Inflammatory macrophage treated with lipopolysaccharide for 1 hour (primary cell): Measurements from ENCODE around the gene TLK1.

Source experiments
- DNase-seq, 2 donors: peaks; one replicate each; pipeline ENCODE4 v3.0.0-alpha.2; 2020 to 2022

The TLK1 gene

DNA sequence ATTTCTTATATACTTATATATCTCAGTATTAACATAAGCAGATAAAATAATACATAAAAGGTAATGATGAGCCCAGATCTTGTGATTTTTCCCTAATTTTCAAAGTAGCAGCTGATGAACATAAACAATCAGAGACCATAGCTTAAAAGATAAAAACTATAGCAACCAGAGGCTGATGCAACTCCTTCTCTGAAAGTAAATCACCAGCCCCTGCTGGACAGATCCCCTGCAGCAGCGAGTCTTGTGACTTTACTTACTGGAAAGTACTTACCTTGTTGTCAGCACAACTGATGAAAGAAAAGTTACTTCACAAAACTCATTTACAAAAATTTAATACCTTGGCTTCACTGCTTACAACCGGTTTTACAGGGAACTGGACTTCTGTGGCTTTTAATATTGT lies 164.4 kb downstream of the TLK1 start:
- no peak for DNase-seq

DNA sequence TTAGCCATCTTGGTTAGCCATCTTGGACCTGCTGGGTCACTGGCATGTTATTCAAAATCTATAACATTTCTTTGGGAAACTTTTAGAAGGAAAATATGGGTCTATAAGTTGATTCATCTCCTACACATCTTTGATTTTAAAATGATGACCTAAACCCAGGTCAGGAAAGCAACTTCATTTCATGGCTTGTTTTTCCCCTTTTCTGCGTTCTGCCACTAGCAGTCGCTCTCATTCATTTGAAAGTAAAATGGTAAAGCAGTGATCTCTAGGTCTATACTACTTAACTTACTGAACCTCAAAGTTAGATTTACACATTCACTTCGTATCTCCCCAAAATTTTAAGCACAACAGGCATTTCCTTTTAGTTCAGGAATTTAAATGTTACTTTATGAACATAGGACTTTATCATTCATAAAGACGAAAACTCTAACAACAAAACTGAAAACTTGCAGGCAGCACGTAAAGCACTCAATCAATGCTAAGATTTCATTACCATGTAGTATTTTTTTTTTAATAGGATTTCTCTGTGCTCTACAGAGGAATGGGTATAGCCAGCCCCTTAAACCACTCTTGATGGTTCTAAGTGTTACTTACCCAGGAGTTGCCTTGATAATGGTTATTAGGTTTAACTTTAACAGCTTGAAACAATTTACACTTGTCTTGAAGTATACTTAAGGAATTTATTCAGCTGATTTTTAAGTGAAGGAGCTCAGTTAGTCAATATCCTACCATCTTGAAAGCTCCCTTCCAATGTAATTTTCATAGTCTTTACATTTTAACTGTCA lies 169.1 kb downstream of the TLK1 start:
- DNase-seq, result no peak

DNA sequence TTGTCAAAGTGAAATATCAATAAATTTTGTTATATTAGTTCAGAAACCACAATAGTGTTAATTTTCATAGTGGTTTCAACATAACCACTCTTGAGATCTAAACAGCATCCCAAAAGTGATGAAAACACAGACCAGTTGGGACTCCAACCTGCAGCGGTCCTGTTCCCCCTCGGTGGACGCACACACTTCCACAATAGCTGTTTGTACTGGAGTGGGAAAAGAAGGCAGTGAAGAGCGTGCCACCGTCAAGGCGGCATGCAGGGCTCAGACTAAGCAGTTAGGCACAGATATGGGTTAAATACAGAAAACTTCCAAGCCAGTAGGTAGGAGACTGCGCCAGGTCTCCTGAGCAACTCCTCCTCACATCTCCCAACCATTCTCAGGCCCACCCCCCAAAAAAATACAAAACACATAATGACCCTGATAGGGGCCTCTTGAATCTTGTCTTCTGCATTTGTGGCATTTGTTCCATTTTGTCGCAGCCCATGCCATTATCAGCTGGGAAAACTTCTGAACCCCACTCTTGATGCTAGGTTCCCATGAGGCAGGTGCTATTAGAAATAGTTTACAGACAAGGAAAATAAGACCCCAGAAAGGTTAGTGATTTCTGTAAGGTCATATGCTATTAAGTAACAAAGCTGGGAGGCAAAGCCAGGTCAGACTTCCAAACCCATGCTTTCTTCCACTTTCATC lies 174.0 kb downstream of the TLK1 start:
- DNase-seq, result no peak

DNA sequence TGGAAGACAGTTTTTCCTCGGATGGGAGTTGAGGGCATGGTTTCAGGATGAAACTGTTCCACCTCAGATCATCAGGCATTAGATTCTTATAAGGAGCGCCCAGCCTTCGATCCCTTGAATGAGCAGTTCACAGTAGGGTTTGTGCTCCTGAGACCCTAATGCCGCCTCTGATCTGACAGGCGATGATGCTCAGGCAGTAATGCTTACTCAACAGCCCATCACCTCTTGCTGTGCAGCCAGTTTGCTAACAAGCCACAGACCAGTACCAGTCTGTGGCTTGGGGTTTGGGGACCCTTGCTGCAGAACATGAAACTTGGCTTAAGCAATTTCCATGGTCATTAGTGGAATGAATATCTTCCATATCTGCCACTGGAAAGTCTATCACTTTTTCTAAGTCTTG lies 175.3 kb downstream of the TLK1 start:
- DNase-seq, result no peak

DNA sequence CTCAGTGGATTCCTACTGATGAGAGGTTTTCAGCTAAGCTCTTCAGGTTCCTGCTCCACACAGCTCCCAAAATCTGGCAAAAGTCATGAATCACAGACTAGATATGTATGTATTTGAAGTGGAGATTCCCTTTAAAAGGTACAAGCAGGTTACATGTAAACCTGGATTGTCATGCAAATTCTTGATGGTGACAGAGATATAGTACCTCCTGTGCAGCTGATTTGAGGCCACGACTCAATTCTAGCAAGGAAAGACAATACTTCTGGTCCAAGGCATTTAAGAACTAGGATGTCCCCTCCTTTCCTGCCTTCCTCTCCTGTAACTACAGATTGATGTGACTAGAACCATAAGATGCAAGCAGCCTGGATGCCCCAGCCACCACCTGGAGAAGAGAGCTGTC lies 176.6 kb downstream of the TLK1 start:
- no peak for DNase-seq

DNA sequence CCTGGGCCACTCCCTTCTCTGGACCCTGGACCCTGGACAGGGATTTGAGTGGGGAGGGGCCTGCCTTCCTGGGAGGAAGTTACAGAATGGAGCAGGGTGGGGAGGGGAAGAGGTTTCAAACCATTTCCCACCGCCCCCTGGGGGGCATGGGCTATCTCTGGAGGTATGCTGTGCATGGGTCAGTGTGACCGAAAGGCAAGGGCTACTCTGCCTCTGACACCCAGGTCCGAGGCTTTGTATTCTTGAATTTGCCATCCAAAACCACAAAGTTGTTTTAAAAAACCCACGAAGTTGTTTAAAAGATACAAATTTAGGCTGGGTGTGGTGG lies 184.8 kb downstream of the TLK1 start:
- DNase-seq, result no peak

DNA sequence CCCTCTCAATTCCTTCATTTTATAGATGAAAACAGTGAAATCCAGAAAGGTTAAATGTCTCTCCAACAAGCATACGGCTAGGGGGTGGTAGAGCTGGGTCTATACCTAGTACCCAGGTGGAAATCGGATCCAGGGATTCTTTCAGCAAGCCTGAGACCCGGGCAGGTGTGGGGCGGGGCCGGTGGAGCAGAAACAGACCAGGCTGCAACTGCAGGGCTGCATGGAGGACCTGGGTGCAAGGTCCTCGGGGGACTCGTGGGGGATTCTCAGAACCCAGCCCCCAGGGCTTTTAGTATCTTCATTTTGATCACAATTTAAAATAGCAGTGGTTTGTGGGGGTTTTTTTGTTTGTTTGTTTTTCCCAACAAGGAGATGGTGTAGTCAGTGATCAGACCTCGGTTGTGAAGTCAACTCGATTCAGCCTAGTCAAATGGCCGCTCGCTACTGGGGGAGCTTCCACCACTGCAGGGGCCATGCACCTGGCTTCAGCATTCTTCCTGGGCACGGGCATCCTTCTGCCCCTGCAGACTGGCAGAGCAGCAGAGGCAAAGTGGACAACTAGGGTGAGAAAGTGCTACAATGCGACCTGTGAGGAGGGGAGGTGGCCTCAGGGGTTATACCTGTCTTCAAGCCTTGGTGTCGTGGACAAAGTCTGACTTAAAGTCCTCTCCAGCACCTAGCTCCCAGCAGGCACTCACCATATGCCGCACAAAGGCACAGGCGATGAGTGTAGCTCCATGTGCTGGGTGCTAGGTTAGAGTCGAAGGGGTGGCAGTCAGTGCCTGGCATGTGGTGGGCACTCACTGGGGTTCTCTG lies 185.4 kb downstream of the TLK1 start:
- DNase-seq, result no peak

DNA sequence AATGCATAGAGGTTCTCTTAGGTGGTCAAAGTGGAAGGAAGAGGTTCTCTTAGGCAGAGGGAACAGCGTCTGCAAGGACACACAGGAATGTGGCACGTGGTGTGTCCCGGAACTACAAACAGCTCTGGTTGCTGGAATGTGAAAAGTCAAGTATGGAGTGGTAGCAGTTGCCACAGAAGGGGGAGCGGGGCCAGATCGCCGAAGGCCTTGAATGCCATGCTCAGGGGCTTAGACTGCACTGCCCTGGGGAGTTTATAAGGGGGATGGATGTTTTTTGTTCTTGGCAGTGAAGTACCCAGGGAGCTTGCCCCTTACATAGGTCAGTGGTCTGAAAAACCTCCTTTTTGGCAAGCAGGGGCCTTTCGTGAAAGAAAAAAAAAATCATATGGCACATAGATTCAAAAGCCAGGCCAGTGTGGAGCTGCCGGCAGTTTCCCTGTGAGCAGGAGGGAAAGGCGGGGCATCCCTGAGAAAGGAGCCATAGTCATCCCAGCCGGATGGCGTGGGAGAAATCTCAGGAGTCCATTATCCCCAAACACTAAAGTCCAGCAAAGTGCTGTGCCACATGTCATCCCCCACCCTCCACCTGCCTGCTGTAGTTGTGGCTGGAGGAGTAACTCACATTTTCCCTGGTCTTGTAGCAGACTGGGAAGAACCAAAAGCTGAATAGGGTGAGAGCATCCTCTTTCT lies 186.2 kb downstream of the TLK1 start:
- no peak for DNase-seq

DNA sequence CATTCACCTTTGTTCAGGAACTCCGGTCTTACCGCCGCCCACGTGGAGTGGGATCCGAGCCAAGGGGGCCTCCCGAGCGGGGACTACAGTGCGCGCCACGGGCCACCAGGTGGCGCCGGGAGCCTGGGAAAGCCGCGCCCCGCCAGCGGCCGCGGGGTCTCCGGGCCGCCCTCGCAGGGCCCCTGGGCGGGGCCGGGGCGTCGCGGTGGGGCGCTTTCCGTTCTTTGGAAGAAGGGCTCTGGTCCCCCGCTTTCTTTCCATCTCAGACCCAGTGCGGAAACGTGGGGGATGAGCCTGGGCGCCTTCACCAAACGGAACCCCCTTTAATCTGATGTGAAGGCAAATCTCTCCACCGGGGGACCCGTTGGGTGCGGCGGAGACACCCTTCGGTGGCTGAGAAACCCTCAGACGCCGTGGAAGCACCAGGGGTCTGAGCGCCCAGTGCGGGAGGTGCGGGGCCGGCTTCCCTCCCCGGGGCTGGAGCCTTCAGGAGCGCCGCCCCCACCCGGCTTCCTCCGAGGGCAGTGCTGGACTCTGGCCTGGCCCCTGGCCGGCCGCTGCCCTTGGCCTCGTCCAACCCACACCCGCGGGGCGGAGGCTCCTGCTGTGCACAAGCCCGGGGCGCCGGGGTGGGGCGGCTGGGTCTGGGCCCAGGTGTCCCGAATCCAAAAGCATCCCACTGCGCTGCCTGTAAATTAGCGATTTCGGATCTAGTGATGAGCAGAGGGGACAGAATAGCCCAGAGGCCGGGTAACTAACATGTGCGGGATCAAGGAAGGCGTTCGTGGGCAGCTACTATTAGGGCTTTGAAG lies 187.0 kb downstream of the TLK1 start:
- DNase-seq, result peak; percentile 69 to 90

DNA sequence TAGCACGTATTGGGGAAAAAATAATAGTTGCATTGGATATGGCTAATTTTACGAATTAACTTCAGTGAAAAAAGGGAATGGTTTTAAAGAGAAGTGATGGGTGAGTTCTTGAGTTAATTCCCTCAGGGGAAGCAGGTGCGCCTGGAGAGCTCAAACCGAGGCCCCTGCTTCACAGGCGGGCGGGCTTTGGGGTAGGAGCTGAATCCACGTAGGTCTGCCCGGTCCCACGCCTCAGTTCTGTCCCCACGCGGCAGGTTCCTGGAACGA lies 187.5 kb downstream of the TLK1 start:
- DNase-seq, result no peak

DNA sequence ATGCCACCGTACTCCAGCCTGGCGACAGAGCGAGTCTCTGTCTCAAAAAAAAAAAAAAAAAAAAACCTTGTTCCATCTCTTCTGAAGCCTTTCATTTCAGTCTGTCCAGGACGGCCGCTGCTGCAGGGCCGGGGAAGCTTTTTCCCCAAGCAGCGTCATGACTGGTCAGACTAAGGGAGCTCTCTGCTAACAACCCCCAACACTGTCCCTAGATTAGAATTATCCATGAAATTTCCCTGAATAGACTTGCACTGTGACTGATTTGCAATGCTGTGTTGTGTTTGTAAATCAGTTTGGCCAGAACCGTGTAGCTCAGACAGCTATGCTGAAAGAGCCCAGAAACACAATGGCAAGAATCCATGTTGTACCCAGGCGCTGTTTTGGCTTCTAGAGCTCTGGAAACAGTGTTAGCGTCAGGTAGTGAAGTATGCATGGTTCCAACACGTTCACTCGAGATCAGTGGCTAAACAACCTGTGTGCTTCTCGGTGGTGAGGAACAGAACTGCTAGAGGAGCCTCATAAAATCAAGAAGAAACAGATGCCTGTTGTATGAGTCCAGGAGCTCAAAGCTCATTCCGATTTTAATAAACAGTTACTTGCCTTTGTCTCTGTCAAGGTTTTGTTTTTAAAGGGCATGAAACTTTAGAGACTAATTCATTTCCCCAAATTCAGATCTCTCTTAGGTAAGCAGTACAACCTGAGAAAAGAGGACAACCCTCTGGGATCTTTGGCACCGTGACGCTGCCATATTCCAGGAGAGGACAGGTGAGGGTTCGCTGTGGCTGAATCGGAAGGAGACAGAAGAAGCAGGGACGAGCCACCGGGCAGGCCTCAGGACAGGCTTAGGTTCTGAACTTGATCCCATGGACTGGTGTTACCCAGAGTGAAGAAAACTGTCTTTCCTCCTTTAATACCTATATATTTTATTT lies 188.1 kb downstream of the TLK1 start:
- DNase-seq, result no peak

DNA sequence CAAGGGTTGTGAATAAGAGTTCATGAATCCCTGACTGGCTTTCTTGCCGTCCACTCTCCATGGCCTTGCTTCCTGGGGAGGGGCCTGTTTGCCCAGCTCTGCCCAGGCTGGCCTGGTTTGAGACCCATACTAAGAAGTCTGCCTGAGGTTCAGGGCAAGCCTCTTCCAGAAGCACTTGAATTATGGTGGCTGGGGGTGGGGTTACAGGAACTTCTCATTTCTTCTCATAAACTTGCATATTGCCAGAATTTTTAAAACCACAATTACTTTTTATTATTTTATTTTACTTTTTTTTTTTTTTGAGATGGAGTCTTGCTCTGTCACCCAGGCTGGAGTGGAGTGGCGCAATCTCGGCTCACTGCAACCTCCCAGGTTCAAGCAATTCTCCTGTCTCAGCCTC lies 189.6 kb downstream of the TLK1 start:
- DNase-seq, result no peak

DNA sequence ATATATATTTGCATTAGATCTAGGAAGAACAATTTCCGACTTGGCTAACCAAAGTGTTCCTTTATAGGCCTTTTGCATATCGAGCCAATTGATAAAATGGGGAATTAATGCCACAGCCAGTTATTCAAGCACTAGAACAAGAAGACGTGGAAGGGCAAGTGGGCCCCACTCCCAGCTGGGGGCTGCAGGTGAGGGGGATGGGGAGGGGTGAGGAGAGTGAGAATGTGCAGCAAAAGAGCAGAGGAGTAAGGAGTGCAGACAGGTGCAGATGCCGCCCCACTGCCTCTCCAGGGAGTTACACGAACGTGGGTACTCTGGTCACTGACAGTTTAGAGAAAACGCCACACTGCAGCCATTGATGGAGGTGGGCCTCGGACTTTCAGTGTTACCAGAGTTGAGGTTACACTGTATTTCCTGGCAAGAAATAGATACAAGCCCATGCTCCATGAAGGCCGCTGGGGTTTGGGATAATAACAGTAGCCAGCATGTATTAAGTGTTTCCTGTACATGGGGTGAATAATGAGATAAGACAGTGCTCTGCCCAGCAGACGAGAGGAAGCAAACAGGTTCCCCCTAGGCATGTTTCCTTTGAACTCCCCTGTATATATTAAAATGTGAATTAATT lies 190.7 kb downstream of the TLK1 start:
- DNase-seq, result no peak

DNA sequence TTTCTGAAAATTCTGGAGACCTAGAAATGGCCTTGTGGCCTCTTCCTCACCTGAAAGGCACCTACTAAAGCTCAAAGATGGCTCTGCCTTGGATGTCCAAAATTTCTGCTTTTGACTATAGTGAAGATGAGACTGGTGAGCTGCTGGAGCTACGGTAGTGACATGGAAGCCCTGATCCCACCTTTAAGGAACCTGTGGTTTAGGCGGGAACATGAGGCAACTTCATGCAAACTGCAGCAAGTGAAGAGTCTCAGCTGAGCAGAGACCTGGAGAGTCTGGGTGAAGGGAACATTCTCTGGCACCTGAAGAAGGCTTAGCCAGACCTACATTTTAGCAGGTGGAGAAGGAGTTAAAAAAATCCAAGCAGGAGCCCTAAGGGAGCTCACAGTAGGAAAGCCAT lies 191.7 kb downstream of the TLK1 start:
- no peak for DNase-seq

DNA sequence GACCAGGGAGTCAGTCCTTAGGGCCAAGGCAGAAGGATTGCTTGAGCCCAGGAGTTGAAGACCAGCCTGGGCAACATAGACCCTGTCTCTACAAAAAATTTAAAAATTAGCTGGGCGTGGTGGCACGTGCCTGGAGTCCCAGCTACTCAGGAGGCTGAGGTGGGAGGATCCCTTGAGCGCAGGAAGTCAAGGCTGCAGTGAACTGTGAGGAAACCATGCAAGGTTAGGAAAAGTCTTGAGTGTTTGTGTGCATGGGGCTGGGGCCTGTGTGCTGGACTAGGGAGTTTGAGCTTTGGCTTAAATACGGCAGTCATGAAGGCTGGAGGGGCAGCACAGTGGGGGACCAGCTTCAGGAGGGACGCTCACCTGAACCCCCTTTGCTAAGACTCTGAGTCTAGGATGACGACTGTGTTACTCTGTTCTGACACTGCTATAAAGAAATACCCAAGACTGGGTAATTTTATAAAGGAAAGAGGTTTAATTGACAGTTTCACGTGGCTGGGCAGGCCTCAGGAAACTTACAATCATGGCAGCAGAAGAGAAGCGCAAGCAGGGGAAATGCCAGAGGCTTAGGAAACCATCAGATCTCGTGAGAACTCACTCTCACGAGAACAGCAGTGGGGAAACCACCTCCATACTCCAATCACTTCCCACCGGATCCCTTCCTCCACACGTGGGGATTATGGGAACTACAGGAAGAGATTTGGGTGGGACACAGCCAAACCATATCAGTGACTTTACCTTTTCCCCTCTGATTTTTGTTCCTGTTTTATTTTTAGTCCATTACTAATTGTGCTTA lies 192.3 kb downstream of the TLK1 start:
- no peak for DNase-seq

DNA sequence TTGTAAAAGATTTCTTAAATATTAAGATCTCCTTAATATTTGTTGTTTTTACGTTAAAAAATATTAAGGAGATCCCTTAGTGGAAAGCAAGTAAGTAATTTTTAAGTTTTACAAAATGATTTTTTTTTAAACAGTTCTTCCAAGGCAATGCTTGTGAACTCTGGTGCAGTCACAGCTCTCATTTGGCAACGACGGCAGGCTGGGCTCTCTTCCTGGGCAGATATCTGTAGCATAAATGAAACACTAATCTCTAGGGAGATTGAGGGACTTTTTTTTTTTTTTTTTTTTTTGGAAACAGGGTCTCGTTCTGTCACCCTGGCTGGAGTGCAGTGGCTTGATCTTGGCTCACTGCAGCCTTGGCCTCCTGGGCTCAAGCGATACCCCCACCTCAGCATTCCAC lies 193.1 kb downstream of the TLK1 start:
- DNase-seq, result no peak

DNA sequence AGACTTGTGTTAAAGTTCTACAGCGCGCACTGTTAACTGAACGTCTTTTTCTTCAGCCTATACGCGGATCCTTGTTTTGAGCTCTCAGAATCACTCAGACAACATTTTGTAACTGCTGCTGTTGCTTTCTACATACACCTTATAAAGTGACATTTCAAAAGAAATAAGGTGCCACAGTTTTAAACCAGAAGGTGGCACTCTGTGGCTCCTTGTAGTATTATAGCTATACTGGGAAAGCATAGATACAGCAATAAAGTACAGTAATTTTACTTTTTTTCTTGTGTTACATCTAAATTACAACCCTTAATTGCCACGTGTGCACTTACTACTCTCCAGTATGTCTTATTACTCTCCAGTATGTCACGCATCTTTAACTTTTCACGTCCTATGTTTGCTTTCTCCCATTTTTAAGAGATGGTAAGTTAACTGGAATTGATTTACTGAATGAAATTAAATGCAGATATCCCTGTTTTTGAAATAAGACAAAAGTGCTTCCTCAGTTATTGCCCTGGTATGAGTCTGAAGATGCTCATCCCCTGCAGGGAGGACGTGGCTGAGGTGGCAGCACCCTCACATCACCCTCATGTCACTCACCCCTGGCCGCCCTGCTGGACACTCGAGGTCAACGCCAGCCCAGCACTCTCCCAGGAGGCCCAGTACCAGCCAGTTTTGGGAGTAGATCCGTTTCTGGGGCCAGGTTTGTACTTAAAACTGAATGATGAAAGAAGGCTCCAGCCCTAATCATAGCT lies 193.9 kb downstream of the TLK1 start:
- DNase-seq, result no peak

DNA sequence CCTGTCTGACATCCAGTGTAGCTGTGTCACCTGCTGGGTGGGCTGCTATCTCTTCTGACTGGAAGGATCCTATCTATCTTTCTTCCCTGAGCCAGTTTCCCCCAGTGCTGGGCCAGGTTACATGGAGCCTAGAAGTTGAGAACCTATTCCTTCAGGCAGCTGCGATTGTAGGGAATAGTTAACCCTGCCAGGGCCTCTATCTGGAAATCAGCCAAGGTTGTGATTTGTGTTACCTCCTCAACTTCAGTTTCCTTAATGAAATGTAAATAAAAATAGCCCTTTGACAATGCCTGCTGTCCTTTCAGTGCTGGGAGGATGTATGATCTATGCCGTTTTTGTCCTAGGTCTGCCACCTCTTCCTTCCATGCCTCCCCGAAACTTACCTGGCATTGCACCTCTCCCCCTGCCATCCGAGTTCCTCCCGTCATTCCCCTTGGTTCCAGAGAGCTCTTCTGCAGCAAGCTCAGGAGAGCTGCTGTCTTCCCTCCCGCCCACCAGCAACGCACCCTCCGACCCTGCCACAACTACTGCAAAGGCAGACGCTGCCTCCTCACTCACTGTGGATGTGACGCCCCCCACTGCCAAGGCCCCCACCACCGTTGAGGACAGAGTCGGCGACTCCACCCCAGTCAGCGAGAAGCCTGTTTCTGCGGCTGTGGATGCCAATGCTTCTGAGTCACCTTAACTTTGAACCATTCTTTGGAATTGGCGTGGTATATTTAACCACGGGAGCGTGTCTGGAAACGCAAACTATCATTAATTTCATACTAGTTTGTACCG lies 195.1 kb downstream of the TLK1 start:
- DNase-seq, result no peak

DNA sequence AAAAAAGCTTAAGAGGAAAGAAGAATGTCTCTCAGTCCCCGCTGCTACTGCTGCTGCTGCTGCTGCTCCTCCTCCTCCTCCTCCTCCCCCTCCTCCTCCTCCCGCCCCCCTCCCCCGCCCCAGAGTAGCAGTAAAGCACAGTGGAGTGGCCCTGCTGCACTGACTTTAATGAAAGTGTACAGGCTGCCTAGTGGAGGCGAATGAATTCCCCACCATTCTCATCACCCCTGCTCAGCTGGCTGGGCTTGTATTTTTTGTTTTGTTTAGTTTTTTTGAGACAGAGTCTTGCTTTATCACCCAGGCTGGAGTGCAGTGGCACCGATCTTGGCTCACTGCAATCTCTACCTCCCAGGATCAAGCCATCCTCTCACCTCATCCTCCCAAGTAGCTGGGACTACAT lies 197.3 kb downstream of the TLK1 start:
- no peak for DNase-seq
